Neural cell (in vitro differentiated cells): ENCODE results near the gene CHEK1. TPM values are rescaled to one million over a fixed set of nuclear protein-coding genes. Genes with fewer than 3 reads are reported as not detected.
A peak's percentile ranks its signal among the peaks of the same experiment; 100 is the strongest.

Source experiments
- H2AFZ ChIP-seq: fragments of 200-600, 300-800 bp; sonication (generic), shearing (Covaris generic); 2 replicates; pipeline ENCODE4 v1.6.0; 2014; ENCODE audit warnings: low read depth, mild to moderate bottlenecking, antibody characterized with exemption, low read length, moderate library complexity
- H3F3A ChIP-seq: fragments of 200-600 bp; shearing (Covaris generic); 2 replicates; pipeline ENCODE4 v1.6.1; 2016; ENCODE audit warnings: mild to moderate bottlenecking, moderate library complexity, mixed read lengths, antibody characterized with exemption, low read length; ENCODE audit not compliant: insufficient read depth, poor library complexity, severe bottlenecking
- H3K27ac ChIP-seq: fragments of 200-600, 300-800 bp; sonication (generic), shearing (Covaris generic); 2 replicates; pipeline ENCODE4 v1.5.1; 2014; ENCODE audit warnings: mild to moderate bottlenecking, low read length, moderate library complexity
- H3K27me3 ChIP-seq: fragments of 300-800, 200-600 bp; sonication (generic), shearing (Covaris generic); 2 replicates; pipeline ENCODE4 v1.6.0; 2014; ENCODE audit warnings: mild to moderate bottlenecking, low read depth, low read length, moderate library complexity; ENCODE audit not compliant: insufficient read depth
- H3K36me3 ChIP-seq: fragments of 300-800, 200-600 bp; sonication (generic), shearing (Covaris generic); 2 replicates; pipeline ENCODE4 v1.5.1; 2014; ENCODE audit warnings: mild to moderate bottlenecking, antibody characterized with exemption, low read length, moderate library complexity; ENCODE audit not compliant: insufficient read depth
- H3K4me2 ChIP-seq: fragments of 300-800, 200-600 bp; sonication (generic), shearing (Covaris generic); 2 replicates; pipeline ENCODE4 v1.6.0; 2014; ENCODE audit warnings: mild to moderate bottlenecking, low read length
- H3K4me3 ChIP-seq: fragments of 300-800, 200-600 bp; sonication (generic), shearing (Covaris generic); 2 replicates; pipeline ENCODE4 v1.5.1; 2014; ENCODE audit warnings: mild to moderate bottlenecking, low read length, moderate library complexity
- H3K79me2 ChIP-seq: fragments of 200-600 bp; shearing (Covaris generic); replicated peaks from 2 replicates; pipeline ENCODE4 v1.6.0; 2014; ENCODE audit warnings: mild to moderate bottlenecking, low read length, moderate library complexity; ENCODE audit not compliant: insufficient read depth
- H3K9ac ChIP-seq: fragments of 300-800, 200-600 bp; sonication (generic), shearing (Covaris generic); 2 replicates; pipeline ENCODE4 v1.6.1; 2016; ENCODE audit warnings: mild to moderate bottlenecking, low read length, mixed read lengths
- H3K9me2 ChIP-seq: fragments of 200-600 bp; shearing (Covaris generic); 2 replicates; pipeline ENCODE4 v1.6.1; 2016; ENCODE audit warnings: mild to moderate bottlenecking, low read length, mixed read lengths; ENCODE audit not compliant: insufficient read depth
- H3K9me3 ChIP-seq: fragments of 200-600, 300-800 bp; sonication (generic), shearing (Covaris generic); 2 replicates; pipeline ENCODE4 v1.6.1; 2016; ENCODE audit warnings: mild to moderate bottlenecking, mixed run types, low read length, moderate library complexity, mixed read lengths
- H4K20me1 ChIP-seq: fragments of 200-600 bp; shearing (Covaris generic); 2 replicates; pipeline ENCODE4 v1.6.1; 2016; ENCODE audit warnings: mild to moderate bottlenecking, mixed run types; ENCODE audit not compliant: insufficient read depth
- EP300 ChIP-seq: fragments of 450-650 bp; conservative IDR thresholded peaks from 2 replicates; pipeline ENCODE4 v1.6.1; 2014; ENCODE audit warnings: antibody characterized with exemption, mild to moderate bottlenecking, moderate library complexity; ENCODE audit not compliant: poor library complexity, severe bottlenecking
- EZH2 ChIP-seq: fragments of 200-600, 300-800 bp; shearing (Covaris generic), sonication (generic); IDR thresholded peaks from 2 replicates; pipeline ENCODE4 v1.6.1; 2014; ENCODE audit warnings: antibody characterized with exemption, low read length, borderline replicate concordance, mild to moderate bottlenecking; ENCODE audit not compliant: insufficient read depth, poor library complexity, severe bottlenecking
- MXI1 ChIP-seq: fragments of 450-650 bp; conservative IDR thresholded peaks from 2 replicates; pipeline ENCODE4 v1.6.1; 2014; ENCODE audit warnings: antibody characterized with exemption, mild to moderate bottlenecking; ENCODE audit not compliant: poor library complexity, severe bottlenecking
- POLR2AphosphoS5 ChIP-seq: IDR thresholded peaks from 2 replicates; pipeline ENCODE4 v1.6.1; 2012
- RAD21 ChIP-seq: fragments of 450-650 bp; conservative IDR thresholded peaks from 2 replicates; pipeline ENCODE4 v1.6.1; 2014; ENCODE audit warnings: antibody characterized with exemption, mild to moderate bottlenecking, moderate library complexity
- REST ChIP-seq: IDR thresholded peaks from 2 replicates; pipeline ENCODE4 v1.6.1; 2012; ENCODE audit warnings: borderline replicate concordance
- SMC3 ChIP-seq: fragments of 450-650 bp; conservative IDR thresholded peaks from 2 replicates; pipeline ENCODE4 v1.6.1; 2014; ENCODE audit warnings: antibody characterized with exemption, mild to moderate bottlenecking, moderate library complexity; ENCODE audit not compliant: poor library complexity
- TAF1 ChIP-seq: IDR thresholded peaks from 2 replicates; pipeline ENCODE4 v1.6.1; 2012; ENCODE audit warnings: low read depth
- polyA plus RNA-seq: library from polyadenylated mRNA; depleted of rRNA; stranded (reverse); fragments of >200 nt; gene quantifications from 2 replicates; pipeline ENCODE4 v1.2.3, GENCODE V29; 2014
- TF ChIP-seq, protein P1 (sequence below): fragments of 450-650 bp; IDR thresholded peaks from 2 replicates; pipeline ENCODE4 v1.5.1; 2014; ENCODE audit warnings: antibody characterized with exemption, mild to moderate bottlenecking, moderate library complexity; ENCODE audit not compliant: poor library complexity, severe bottlenecking

The CHEK1 gene
- polyA plus RNA-seq, 1 donor from 2014 or later: 33.0 TPM

- no peaks in the 10 kb centered on the region for H3K9me3 ChIP-seq
- peaks cover 33% of the 10 kb centered on the region for H3K79me2 ChIP-seq
- H3K9ac ChIP-seq: peak overlapping the region; percentile 93
- peak overlapping the region; percentile 95 for H3K27ac ChIP-seq
- peak overlapping the region; percentile 78 for H3K4me3 ChIP-seq
- H4K20me1 ChIP-seq: no peaks in the 10 kb centered on the region
- no peaks in the 10 kb centered on the region for H3K9me2 ChIP-seq
- peak overlapping the region; percentile 81 for H2AFZ ChIP-seq
- TF ChIP-seq SMC3: peak; percentile 62
- TF ChIP-seq RAD21: no peak
- TF ChIP-seq EZH2: no peak
- TF ChIP-seq POLR2AphosphoS5: no peak
- H3F3A ChIP-seq: peaks cover 10% of the 10 kb centered on the region
- peak overlapping the region; percentile 37 for H3K4me2 ChIP-seq
- H3K27me3 ChIP-seq: no peaks in the 10 kb centered on the region
- H3K36me3 ChIP-seq: no peaks in the 10 kb centered on the region
Observed at GRCh38 chr11:125625225-125625629, 264 bp downstream of the CHEK1 start.

GRCh38 chr11:125625630-125626287, 796 bp downstream of the CHEK1 start:
- Histone ChIP-seq H3K9me2 (no peaks in the 10 kb centered on the region), H3K9ac (peak overlapping the region; percentile 93), H3K9me3 (no peaks in the 10 kb centered on the region), H3K27ac (peak overlapping the region; percentile 95), H3K27me3 (no peaks in the 10 kb centered on the region), H2AFZ (peak overlapping the region; percentile 81), H4K20me1 (no peaks in the 10 kb centered on the region), H3K4me2 (peak overlapping the region; percentile 89), H3F3A (peaks cover 10% of the 10 kb centered on the region), H3K36me3 (no peaks in the 10 kb centered on the region), H3K4me3 (peak overlapping the region; percentile 78), H3K79me2 (peaks cover 36% of the 10 kb centered on the region)
- TF ChIP-seq REST (peak; percentile 93), RAD21 (peak; percentile 49), TAF1 (peak; percentile 97), MXI1 (peak; percentile 92), EP300 (peak; percentile 34), SMC3 (peak; percentile 17), EZH2 (no peak), POLR2AphosphoS5 (peak; percentile 95)
- TF ChIP-seq, protein P1, sequence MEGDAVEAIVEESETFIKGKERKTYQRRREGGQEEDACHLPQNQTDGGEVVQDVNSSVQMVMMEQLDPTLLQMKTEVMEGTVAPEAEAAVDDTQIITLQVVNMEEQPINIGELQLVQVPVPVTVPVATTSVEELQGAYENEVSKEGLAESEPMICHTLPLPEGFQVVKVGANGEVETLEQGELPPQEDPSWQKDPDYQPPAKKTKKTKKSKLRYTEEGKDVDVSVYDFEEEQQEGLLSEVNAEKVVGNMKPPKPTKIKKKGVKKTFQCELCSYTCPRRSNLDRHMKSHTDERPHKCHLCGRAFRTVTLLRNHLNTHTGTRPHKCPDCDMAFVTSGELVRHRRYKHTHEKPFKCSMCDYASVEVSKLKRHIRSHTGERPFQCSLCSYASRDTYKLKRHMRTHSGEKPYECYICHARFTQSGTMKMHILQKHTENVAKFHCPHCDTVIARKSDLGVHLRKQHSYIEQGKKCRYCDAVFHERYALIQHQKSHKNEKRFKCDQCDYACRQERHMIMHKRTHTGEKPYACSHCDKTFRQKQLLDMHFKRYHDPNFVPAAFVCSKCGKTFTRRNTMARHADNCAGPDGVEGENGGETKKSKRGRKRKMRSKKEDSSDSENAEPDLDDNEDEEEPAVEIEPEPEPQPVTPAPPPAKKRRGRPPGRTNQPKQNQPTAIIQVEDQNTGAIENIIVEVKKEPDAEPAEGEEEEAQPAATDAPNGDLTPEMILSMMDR: no peak
